SK-N-SH (cell line): ENCODE data around the gene ZFP57.

Experiments
- NRF1 ChIP-seq: IDR thresholded peaks from 2 replicates; pipeline ENCODE4 v1.6.1; 2012; ENCODE audit warnings: low read depth, mild to moderate bottlenecking, low read length
- RFX5 ChIP-seq: IDR thresholded peaks from 2 replicates; pipeline ENCODE4 v1.6.1; 2012; ENCODE audit warnings: mild to moderate bottlenecking, improper control_type of control experiment, low read length
- SIN3A ChIP-seq: IDR thresholded peaks from 2 replicates; pipeline ENCODE4 v1.6.1; 2012; ENCODE audit warnings: low read depth, mild to moderate bottlenecking, low read length, moderate library complexity, borderline replicate concordance
- TAF1 ChIP-seq: IDR thresholded peaks from 2 replicates; pipeline ENCODE4 v1.6.1; 2012; ENCODE audit warnings: low read depth, mild to moderate bottlenecking, low read length, moderate library complexity, borderline replicate concordance
- TF ChIP-seq, protein P1 (sequence below): fragments of 200-600 bp; sonication (generic); IDR thresholded peaks from 2 replicates; pipeline ENCODE4 v1.6.1; 2017; ENCODE audit warnings: antibody characterized with exemption, mild to moderate bottlenecking, moderate library complexity
- TF ChIP-seq, protein P2 (sequence below): IDR thresholded peaks from 2 replicates; pipeline ENCODE4 v1.6.1; 2012; ENCODE audit warnings: mild to moderate bottlenecking, low read depth, low read length, moderate library complexity
- TF ChIP-seq, protein P3 (sequence below): IDR thresholded peaks from 2 replicates; pipeline ENCODE4; 2012

DNA sequence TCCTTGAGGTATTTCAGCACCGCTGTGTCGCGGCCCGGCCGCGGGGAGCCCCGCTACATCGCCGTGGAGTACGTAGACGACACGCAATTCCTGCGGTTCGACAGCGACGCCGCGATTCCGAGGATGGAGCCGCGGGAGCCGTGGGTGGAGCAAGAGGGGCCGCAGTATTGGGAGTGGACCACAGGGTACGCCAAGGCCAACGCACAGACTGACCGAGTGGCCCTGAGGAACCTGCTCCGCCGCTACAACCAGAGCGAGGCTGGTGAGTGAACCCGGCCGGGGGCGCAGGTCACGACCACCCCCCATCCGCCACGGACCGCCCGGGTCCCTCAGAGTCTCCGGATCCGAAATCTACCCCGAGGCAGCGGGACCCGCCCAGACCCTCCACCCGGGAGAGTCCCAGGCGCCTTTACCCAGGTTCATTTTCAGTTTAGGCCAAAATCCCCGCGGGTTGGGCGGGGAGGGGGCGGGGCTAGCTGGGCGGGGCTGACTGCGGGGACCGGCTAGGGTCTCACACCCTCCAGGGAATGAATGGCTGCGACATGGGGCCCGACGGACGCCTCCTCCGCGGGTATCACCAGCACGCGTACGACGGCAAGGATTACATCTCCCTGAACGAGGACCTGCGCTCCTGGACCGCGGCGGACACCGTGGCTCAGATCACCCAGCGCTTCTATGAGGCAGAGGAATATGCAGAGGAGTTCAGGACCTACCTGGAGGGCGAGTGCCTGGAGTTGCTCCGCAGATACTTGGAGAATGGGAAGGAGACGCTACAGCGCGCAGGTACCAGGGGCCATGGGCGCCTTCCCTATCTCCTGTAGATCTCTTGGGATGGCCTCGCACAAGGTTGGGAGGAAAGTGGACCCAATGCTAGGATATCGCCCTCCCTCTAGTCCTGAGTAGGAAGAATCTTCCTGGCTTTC is 43.0 kb upstream of the ZFP57 start:
- TF ChIP-seq, protein P1, sequence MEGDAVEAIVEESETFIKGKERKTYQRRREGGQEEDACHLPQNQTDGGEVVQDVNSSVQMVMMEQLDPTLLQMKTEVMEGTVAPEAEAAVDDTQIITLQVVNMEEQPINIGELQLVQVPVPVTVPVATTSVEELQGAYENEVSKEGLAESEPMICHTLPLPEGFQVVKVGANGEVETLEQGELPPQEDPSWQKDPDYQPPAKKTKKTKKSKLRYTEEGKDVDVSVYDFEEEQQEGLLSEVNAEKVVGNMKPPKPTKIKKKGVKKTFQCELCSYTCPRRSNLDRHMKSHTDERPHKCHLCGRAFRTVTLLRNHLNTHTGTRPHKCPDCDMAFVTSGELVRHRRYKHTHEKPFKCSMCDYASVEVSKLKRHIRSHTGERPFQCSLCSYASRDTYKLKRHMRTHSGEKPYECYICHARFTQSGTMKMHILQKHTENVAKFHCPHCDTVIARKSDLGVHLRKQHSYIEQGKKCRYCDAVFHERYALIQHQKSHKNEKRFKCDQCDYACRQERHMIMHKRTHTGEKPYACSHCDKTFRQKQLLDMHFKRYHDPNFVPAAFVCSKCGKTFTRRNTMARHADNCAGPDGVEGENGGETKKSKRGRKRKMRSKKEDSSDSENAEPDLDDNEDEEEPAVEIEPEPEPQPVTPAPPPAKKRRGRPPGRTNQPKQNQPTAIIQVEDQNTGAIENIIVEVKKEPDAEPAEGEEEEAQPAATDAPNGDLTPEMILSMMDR = no peak
- TF ChIP-seq NRF1 (no peak), RFX5 (no peak), SIN3A (no peak), TAF1 (no peak)
- TF ChIP-seq, protein P2, sequence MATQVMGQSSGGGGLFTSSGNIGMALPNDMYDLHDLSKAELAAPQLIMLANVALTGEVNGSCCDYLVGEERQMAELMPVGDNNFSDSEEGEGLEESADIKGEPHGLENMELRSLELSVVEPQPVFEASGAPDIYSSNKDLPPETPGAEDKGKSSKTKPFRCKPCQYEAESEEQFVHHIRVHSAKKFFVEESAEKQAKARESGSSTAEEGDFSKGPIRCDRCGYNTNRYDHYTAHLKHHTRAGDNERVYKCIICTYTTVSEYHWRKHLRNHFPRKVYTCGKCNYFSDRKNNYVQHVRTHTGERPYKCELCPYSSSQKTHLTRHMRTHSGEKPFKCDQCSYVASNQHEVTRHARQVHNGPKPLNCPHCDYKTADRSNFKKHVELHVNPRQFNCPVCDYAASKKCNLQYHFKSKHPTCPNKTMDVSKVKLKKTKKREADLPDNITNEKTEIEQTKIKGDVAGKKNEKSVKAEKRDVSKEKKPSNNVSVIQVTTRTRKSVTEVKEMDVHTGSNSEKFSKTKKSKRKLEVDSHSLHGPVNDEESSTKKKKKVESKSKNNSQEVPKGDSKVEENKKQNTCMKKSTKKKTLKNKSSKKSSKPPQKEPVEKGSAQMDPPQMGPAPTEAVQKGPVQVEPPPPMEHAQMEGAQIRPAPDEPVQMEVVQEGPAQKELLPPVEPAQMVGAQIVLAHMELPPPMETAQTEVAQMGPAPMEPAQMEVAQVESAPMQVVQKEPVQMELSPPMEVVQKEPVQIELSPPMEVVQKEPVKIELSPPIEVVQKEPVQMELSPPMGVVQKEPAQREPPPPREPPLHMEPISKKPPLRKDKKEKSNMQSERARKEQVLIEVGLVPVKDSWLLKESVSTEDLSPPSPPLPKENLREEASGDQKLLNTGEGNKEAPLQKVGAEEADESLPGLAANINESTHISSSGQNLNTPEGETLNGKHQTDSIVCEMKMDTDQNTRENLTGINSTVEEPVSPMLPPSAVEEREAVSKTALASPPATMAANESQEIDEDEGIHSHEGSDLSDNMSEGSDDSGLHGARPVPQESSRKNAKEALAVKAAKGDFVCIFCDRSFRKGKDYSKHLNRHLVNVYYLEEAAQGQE = no peak
- TF ChIP-seq, protein P3, sequence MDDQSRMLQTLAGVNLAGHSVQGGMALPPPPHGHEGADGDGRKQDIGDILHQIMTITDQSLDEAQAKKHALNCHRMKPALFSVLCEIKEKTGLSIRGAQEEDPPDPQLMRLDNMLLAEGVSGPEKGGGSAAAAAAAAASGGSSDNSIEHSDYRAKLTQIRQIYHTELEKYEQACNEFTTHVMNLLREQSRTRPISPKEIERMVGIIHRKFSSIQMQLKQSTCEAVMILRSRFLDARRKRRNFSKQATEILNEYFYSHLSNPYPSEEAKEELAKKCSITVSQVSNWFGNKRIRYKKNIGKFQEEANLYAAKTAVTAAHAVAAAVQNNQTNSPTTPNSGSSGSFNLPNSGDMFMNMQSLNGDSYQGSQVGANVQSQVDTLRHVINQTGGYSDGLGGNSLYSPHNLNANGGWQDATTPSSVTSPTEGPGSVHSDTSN = no peak
